T-cell (primary cell): ENCODE results near the gene PHC2. TPM values are rescaled to one million over a fixed set of nuclear protein-coding genes. Genes with fewer than 3 reads are reported as not detected.

Experiments used
- ATAC-seq, 4 experiments: fragments of 200-7000 bp in 3 of 4; fragments of 150-1000 bp in 1 of 4; cut with Tn5 transposase; replicated peaks in 1 of 4; 1 replicate in 3 of 4; 2 replicates in 1 of 4; pipeline ENCODE4 v1.10.0; 2021; ENCODE audit warnings: moderate library complexity in 3 of 4, mild to moderate bottlenecking in 2 of 4, moderate number of reproducible peaks in 1 of 4
- CTCF ChIA-PET, 2 donors: fragments of 300-600 bp; sonication (Branson Sonifier 250); formaldehyde crosslinking; loops; one replicate each; lab custom pipeline; 2022; ENCODE audit warnings: antibody characterized with exemption in 2 of 2; lab: Charles Lee
- POLR2A ChIA-PET, 2 donors: fragments of 300-600 bp; sonication (Branson Sonifier 250); formaldehyde crosslinking; loops; one replicate each; lab custom pipeline; 2022; ENCODE audit warnings: antibody characterized with exemption in 2 of 2; lab: Charles Lee
- DNase-seq, 35 experiments: peaks; one replicate each; pipeline versions ENCODE4 v3.0.0 to v3.0.0-alpha.2; 2013 to 2023
- H3K27ac ChIP-seq: one replicate; pipeline ENCODE4 v1.5.1; 2013; ENCODE audit warnings: low read length
- H3K27me3 ChIP-seq, 2 experiments: replicated peaks in 1 of 2; 1 replicate in 1 of 2; 2 replicates in 1 of 2; pipeline versions ENCODE4 v1.6.1 to v1.7.0; 2013; ENCODE audit warnings: low read length in 1 of 2, mixed read lengths in 1 of 2; ENCODE audit not compliant: control insufficient read depth in 2 of 2, insufficient read depth in 2 of 2; ENCODE audit errors: extremely low read depth in 1 of 2
- H3K36me3 ChIP-seq, 2 donors: 1 replicate in 1 of 2; 2 replicates in 1 of 2; pipeline versions ENCODE4 v1.6.1 to v1.7.0; 2013; ENCODE audit warnings: low read length in 1 of 2; ENCODE audit not compliant: control insufficient read depth in 2 of 2, insufficient read depth in 1 of 2; ENCODE audit errors: extremely low read depth in 1 of 2
- H3K4me1 ChIP-seq, 2 experiments: 1 replicate in 1 of 2; 2 replicates in 1 of 2; pipeline versions ENCODE4 v1.6.1 to v1.7.0; 2013; ENCODE audit warnings: low read length in 2 of 2, mixed read lengths in 1 of 2; ENCODE audit not compliant: insufficient read depth in 2 of 2, control insufficient read depth in 1 of 2; ENCODE audit errors: extremely low read depth in 1 of 2
- H3K4me3 ChIP-seq, 2 donors: 1 replicate in 1 of 2; 2 replicates in 1 of 2; pipeline versions ENCODE4 v1.5.1 to v1.7.0; 2013; ENCODE audit warnings: mild to moderate bottlenecking in 2 of 2, low read length in 1 of 2, moderate library complexity in 1 of 2; ENCODE audit not compliant: control insufficient read depth in 1 of 2; ENCODE audit errors: extremely low read depth in 1 of 2
- H3K9me3 ChIP-seq: 2 replicates; pipeline ENCODE4 v1.7.0; 2013
- H3K27ac Mint-ChIP-seq, 2 donors: one replicate each; pipeline ENCODE4 v1.8.0; 2020 to 2021; ENCODE audit warnings: mild to moderate bottlenecking in 2 of 2, mixed read lengths in 2 of 2
- H3K27me3 Mint-ChIP-seq, 2 donors: one replicate each; pipeline ENCODE4 v1.8.0; 2021 to 2022; ENCODE audit warnings: mixed read lengths in 2 of 2
- H3K36me3 Mint-ChIP-seq: one replicate; pipeline ENCODE4 v1.8.0; 2021; ENCODE audit warnings: mixed read lengths
- H3K4me1 Mint-ChIP-seq, 3 donors: one replicate each; pipeline ENCODE4 v1.8.0; 2020 to 2022; ENCODE audit warnings: mixed read lengths in 3 of 3, mild to moderate bottlenecking in 1 of 3
- H3K4me3 Mint-ChIP-seq, 3 donors: one replicate each; pipeline ENCODE4 v1.8.0; 2020 to 2022; ENCODE audit warnings: mild to moderate bottlenecking in 3 of 3, mixed read lengths in 3 of 3, moderate library complexity in 3 of 3
- H3K9me3 Mint-ChIP-seq, 3 donors: one replicate each; pipeline ENCODE4 v1.8.0; 2020 to 2022; ENCODE audit warnings: mixed read lengths in 3 of 3
- WGBS: methylation state at CpG from one replicate; pipeline ENCODE4 v1.1.5; 2013; ENCODE audit warnings: missing lambda C conversion rate; ENCODE audit not compliant: insufficient coverage; 5-methylcytosine and 5-hydroxymethylcytosine counted together
- total RNA-seq, 35 experiments: library from RNA in 6 of 35; stranded (reverse) in 6 of 35; fragments of 120-200 nt in 1 of 35; gene quantifications; one replicate each; pipeline versions ENCODE4 v1.2.1 to v1.2.4 and lab custom pipeline; 2013 to 2026

The PHC2 gene
- total RNA-seq, 5 donors from 2014 or later (not counting 1 experiment from before 2014, with no cell fraction given): 29.7 to 39.3 (median 37.9) TPM

DNA sequence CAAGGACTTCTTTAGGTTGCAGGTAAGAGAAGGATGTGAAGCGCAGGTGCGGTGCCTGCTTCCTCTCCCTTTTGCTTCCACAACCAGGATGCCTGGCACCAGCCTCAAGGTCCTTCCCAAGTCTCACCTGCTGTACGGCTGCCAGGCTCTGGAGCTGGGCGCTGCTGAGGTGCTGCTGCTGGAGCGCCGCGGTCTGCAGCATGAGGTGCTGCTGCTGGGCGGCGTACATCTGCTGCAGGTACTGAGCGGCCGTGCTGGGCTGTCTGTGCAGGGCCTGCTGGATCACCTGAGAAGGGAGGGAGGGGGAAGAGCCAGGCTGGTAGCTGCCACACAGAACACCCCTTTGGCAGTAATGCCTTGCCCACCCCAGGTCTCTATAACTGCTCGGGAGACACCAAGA lies 58.7 kb downstream of the PHC2 start:
- H3K27ac Mint-ChIP-seq: no peak overlapping the region
- H3K36me3 ChIP-seq: no peaks in the 10 kb centered on the region
- peaks cover 0 to 20% of the 10 kb centered on the region in 2 experiments for H3K27me3 ChIP-seq
- H3K27ac ChIP-seq: no peak overlapping the region
- H3K4me3 Mint-ChIP-seq: no peak overlapping the region
- no peak for ATAC-seq
- H3K36me3 Mint-ChIP-seq: no peaks in the 10 kb centered on the region
- no peak overlapping the region for H3K4me3 ChIP-seq
- CTCF ChIA-PET: no interaction called here
- peaks cover 5 to 16% (median 11%) of the 10 kb centered on the region in 3 donors for H3K4me1 Mint-ChIP-seq
- peaks cover 0 to 16% of the 10 kb centered on the region in 2 experiments for H3K4me1 ChIP-seq
- WGBS: 99% methylated on average over 10 of the region's 12 CpGs
- no peaks in the 10 kb centered on the region for H3K9me3 ChIP-seq
- peaks cover 2 to 4% of the 10 kb centered on the region in 2 donors for H3K27me3 Mint-ChIP-seq
- POLR2A ChIA-PET: no interaction called here
- H3K9me3 Mint-ChIP-seq: no peaks in the 10 kb centered on the region
- DNase-seq: no peak

DNA sequence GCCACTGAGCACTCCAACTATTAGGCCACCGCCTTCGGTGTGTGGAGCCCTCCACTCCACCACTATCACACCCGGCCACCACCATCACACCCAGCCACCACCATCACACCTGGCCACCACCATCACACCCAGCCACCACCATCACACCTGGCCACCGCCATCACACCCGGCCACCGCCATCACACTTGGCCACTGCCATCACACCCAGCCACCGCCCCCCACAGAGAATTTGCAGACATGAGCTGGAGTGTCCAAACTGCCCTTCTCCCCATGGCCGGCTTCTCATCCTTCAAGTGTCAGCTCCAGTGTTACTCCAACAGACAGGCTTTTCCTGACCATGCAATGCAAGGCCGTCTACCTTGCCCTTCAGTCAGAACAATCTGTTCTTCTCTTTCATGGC lies 59.6 kb downstream of the PHC2 start:
- no peak for ATAC-seq
- H3K4me3 Mint-ChIP-seq: no peak overlapping the region
- peaks cover 0 to 23% of the 10 kb centered on the region in 2 experiments for H3K27me3 ChIP-seq

DNA sequence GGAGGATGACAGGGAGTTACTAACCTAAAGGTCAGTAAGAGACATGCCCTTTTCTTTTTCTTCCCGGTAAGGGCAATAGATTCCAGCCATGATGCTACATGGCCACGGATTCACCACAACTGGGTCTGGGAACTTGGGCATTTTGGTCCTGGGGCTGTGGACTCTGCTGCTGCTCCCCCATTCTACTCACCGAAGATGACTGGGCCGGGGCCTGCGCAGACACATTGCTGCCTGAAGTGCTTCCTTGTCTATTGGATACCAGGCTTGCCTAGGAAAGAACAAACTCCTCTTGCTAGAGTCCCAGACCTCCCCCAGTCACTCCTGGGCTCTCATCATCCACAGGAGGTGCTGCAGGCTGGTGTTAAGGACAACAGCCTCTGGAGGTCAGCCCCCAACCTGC lies 60.1 kb downstream of the PHC2 start:
- POLR2A ChIA-PET: no interaction called here
- Mint-ChIP-seq H3K27me3 (peaks cover 2 to 4% of the 10 kb centered on the region in 2 donors), H3K9me3 (no peaks in the 10 kb centered on the region), H3K36me3 (no peaks in the 10 kb centered on the region), H3K4me3 (no peak overlapping the region), H3K27ac (no peak overlapping the region), H3K4me1 (peaks cover 1 to 5% (median 4%) of the 10 kb centered on the region in 3 donors)
- 93% methylated on average over 5 of the region's 5 CpGs for WGBS
- Histone ChIP-seq H3K27me3 (peaks cover 0 to 23% of the 10 kb centered on the region in 2 experiments), H3K9me3 (no peaks in the 10 kb centered on the region), H3K36me3 (no peaks in the 10 kb centered on the region), H3K27ac (no peak overlapping the region), H3K4me1 (peaks cover 0 to 8% of the 10 kb centered on the region in 2 experiments), H3K4me3 (no peak overlapping the region)
- CTCF ChIA-PET: no interaction called here
- ATAC-seq (no peak), DNase-seq (no peak)

More for the DNA sequence above, 59.6 kb downstream of the PHC2 start:
- peaks cover 1 to 8% (median 4%) of the 10 kb centered on the region in 3 donors for H3K4me1 Mint-ChIP-seq
- Histone ChIP-seq H3K4me3 (no peak overlapping the region), H3K36me3 (no peaks in the 10 kb centered on the region), H3K9me3 (no peaks in the 10 kb centered on the region), H3K4me1 (peaks cover 0 to 10% of the 10 kb centered on the region in 2 experiments), H3K27ac (no peak overlapping the region)
- CTCF ChIA-PET: no interaction called here
- peaks cover 2 to 4% of the 10 kb centered on the region in 2 donors for H3K27me3 Mint-ChIP-seq
- POLR2A ChIA-PET: interaction anchor here in 1 of 2 donors (0.6 kb wide), 1 partner anchor 347 kb away, joined by 6 read pairs; no protein-coding TSS in a partner anchor
- no peaks in the 10 kb centered on the region for H3K9me3 Mint-ChIP-seq
- H3K27ac Mint-ChIP-seq: no peak overlapping the region
- 85% methylated on average over 8 of the region's 9 CpGs for WGBS
- DNase-seq: no peak
- no peaks in the 10 kb centered on the region for H3K36me3 Mint-ChIP-seq

DNA sequence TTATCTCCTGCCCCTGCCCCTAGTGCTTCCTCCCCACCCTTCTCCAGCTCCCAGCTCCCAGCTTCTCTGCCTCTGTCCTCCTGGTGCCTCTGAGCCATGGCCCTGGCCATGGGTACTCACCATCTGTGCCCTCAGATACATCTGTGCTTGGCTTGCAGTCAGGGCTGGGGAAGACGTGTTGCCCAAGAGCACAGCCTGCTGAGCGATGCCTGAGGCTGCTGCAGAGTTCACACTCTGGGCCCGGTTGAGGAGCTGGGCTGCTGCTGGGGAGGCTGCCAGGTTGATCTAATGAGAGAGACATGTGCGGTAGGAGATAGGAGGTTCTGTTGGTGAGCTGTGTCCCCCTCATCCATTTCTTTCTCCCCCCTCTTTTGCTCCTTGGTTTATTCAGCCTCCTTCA lies 60.6 kb downstream of the PHC2 start:
- DNase-seq (no peak), ATAC-seq (no peak)
- ChIA-PET POLR2A (no interaction called here), CTCF (interaction anchor here in 1 of 2 donors (1.9 kb wide), 1 partner anchor 74 kb away, joined by 12 read pairs; no protein-coding TSS in a partner anchor)
- H3K9me3 ChIP-seq: no peaks in the 10 kb centered on the region
- H3K27ac ChIP-seq: no peak overlapping the region
- H3K4me3 Mint-ChIP-seq: no peak overlapping the region
- no peak overlapping the region for H3K27ac Mint-ChIP-seq
- no peaks in the 10 kb centered on the region for H3K36me3 Mint-ChIP-seq
- H3K4me3 ChIP-seq: no peak overlapping the region
- no peaks in the 10 kb centered on the region for H3K9me3 Mint-ChIP-seq
- H3K36me3 ChIP-seq: no peaks in the 10 kb centered on the region
- peaks cover 1 to 4% (median 4%) of the 10 kb centered on the region in 3 donors for H3K4me1 Mint-ChIP-seq
- H3K27me3 Mint-ChIP-seq: peaks cover 2 to 4% of the 10 kb centered on the region in 2 donors
- WGBS: 80% methylated on average over 1 of the region's 4 CpGs
- H3K4me1 ChIP-seq: peaks cover 0 to 8% of the 10 kb centered on the region in 2 experiments
- H3K27me3 ChIP-seq: peaks cover 0 to 23% of the 10 kb centered on the region in 2 experiments

DNA sequence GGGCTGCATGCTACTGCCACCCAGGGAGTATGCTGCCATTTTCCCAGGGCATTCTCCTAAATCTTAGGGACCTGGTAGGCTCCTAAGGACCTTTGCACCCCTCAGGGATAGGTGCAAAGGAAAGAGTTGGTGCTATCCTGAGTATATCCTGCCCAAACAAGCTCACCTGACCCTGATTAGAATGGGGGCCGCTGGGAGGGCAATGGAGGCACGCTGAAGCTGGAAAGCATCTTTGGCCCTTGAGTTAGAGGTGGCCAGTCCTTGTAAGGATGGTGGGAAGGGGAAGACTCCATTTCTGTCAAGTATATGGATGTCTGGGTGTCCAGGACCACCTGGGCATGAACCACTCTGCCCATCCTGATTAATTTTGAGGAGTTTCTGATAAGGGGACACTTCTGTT lies 61.1 kb downstream of the PHC2 start:
- H3K4me1 Mint-ChIP-seq: peaks cover 1 to 4% (median 4%) of the 10 kb centered on the region in 3 donors
- peaks cover 2 to 4% of the 10 kb centered on the region in 2 donors for H3K27me3 Mint-ChIP-seq
- DNase-seq (no peak), ATAC-seq (no peak)
- Histone ChIP-seq H3K27ac (no peak overlapping the region), H3K4me1 (peaks cover 0 to 8% of the 10 kb centered on the region in 2 experiments), H3K36me3 (no peaks in the 10 kb centered on the region), H3K9me3 (no peaks in the 10 kb centered on the region), H3K27me3 (peaks cover 0 to 23% of the 10 kb centered on the region in 2 experiments), H3K4me3 (no peak overlapping the region)
- CTCF ChIA-PET: interaction anchor here (0.5 to 1.9 kb wide), 3 partner anchors 73 to 81 kb away, joined by 3 to 12 read pairs (median 5); no protein-coding TSS in a partner anchor
- 100% methylated on average over 1 of the region's 2 CpGs for WGBS
- POLR2A ChIA-PET: no interaction called here
- H3K27ac Mint-ChIP-seq: no peak overlapping the region
- H3K36me3 Mint-ChIP-seq: no peaks in the 10 kb centered on the region
- no peaks in the 10 kb centered on the region for H3K9me3 Mint-ChIP-seq
- H3K4me3 Mint-ChIP-seq: no peak overlapping the region

DNA sequence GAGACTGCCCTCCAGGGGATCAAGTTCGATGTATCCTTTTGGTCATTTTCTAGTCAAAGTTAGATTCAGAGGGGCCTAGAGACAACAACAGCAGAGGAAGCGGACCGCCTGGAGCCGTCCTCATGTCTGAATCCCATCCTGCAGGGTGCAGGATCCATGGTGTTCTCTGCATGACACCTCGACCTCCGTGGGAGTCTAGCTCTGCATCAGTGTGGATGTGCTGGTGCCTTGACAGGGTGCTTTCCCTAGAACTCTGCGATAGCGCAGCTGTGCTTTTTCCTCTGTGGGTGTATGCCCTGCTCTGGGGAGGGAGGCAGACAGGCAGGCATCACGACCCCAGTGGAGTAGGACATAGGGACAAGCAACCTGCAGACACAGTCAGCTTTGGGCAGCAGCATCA lies 61.8 kb downstream of the PHC2 start:
- 86% methylated on average over 9 of the region's 9 CpGs for WGBS
- H3K27ac Mint-ChIP-seq: no peak overlapping the region
- peaks cover 1 to 4% (median 4%) of the 10 kb centered on the region in 3 donors for H3K4me1 Mint-ChIP-seq
- CTCF ChIA-PET: interaction anchor here in 1 of 2 donors (1.5 to 1.9 kb wide), 2 partner anchors 72 to 74 kb away, joined by 5 to 12 read pairs; no protein-coding TSS in a partner anchor
- H3K27me3 ChIP-seq: peaks cover 0 to 23% of the 10 kb centered on the region in 2 experiments
- H3K4me3 ChIP-seq: no peak overlapping the region
- no peaks in the 10 kb centered on the region for H3K9me3 ChIP-seq
- peaks cover 2 to 4% of the 10 kb centered on the region in 2 donors for H3K27me3 Mint-ChIP-seq
- POLR2A ChIA-PET: no interaction called here
- H3K27ac ChIP-seq: no peak overlapping the region
- no peaks in the 10 kb centered on the region for H3K36me3 Mint-ChIP-seq
- no peaks in the 10 kb centered on the region for H3K9me3 Mint-ChIP-seq
- no peaks in the 10 kb centered on the region for H3K36me3 ChIP-seq
- DNase-seq: no peak
- no peak overlapping the region for H3K4me3 Mint-ChIP-seq
- ATAC-seq: no peak
- peaks cover 0 to 8% of the 10 kb centered on the region in 2 experiments for H3K4me1 ChIP-seq
